C4-2B (cell line): ENCODE results near the gene NKD1.

ENCODE experiments used
- H3K27ac ChIP-seq: fragments of 450-650 bp; 2 replicates; pipeline ENCODE4 v1.5.1; 2017
- CTCF ChIP-seq: fragments of 450-650 bp; conservative IDR thresholded peaks from 2 replicates; pipeline ENCODE4 v1.5.1; 2017; ENCODE audit warnings: mild to moderate bottlenecking
- ZFX ChIP-seq: fragments of 450-650 bp; IDR thresholded peaks from 2 replicates; pipeline ENCODE4 v1.6.1; 2017

NKD1 gene

GRCh38 chr16:50684823-50685461 is 136.7 kb downstream of the NKD1 start:
- no peak for TF ChIP-seq CTCF
- no peak for TF ChIP-seq ZFX

GRCh38 chr16:50685462-50686063 is 137.4 kb downstream of the NKD1 start:
- H3K27ac ChIP-seq, result no peak overlapping the region
- TF ChIP-seq CTCF, result no peak
- TF ChIP-seq ZFX, result no peak

More at GRCh38 chr16:50684823-50685461, 136.7 kb downstream of the NKD1 start:
- H3K27ac ChIP-seq, result no peak overlapping the region

- H3K27ac ChIP-seq, result no peak overlapping the region
- TF ChIP-seq CTCF (no peak), ZFX (no peak)
These were observed 139.9 kb downstream of the NKD1 start for GRCh38 chr16:50688083-50688482.

GRCh38 chr16:50688867-50689266 is 140.7 kb downstream of the NKD1 start:
- H3K27ac ChIP-seq, result no peak overlapping the region
- no peak for TF ChIP-seq CTCF
- TF ChIP-seq ZFX, result no peak

GRCh38 chr16:50690177-50690576 is 142.0 kb downstream of the NKD1 start:
- TF ChIP-seq CTCF, result no peak
- TF ChIP-seq ZFX, result no peak
- H3K27ac ChIP-seq, result no peak overlapping the region

GRCh38 chr16:50692644-50692998 is 144.4 kb downstream of the NKD1 start:
- TF ChIP-seq CTCF (no peak), ZFX (no peak)
- H3K27ac ChIP-seq, result no peak overlapping the region

GRCh38 chr16:50692999-50693781 is 145.0 kb downstream of the NKD1 start, which contains the start of gene NOD2:
Gene NOD2, plus strand, starts transcription at chr16:50693606. Its CDS starts 5,890 bp downstream, at chr16:50699496.
- peak within 1 kb of the TSS; percentile 35; the same call in 1 of the 2 replicates for H3K27ac ChIP-seq
- no peak for TF ChIP-seq CTCF
- no peak for TF ChIP-seq ZFX
